HepG2 (cell line): ENCODE results near the gene PDZD7. TPM values are rescaled to one million over a fixed set of nuclear protein-coding genes. Genes with fewer than 3 reads are reported as not detected.

Experiments
- GTF2F1 ChIP-seq: fragments of 150-350 bp; IDR thresholded peaks from 2 replicates; pipeline ENCODE4 v1.6.1; 2014; ENCODE audit warnings: low read length
- HMGXB4 ChIP-seq, 2 experiments: sonication (generic) in 1 of 2; formaldehyde crosslinking in 1 of 2; IDR thresholded peaks; 2 replicates each; pipeline versions ENCODE4 v1.4.0 to v1.6.1; 2018 to 2020; ENCODE audit warnings: missing genetic modification reagents in 2 of 2, borderline replicate concordance in 1 of 2, low read depth in 1 of 2, mild to moderate bottlenecking in 1 of 2, missing biosample characterization in 1 of 2
- IRF1 ChIP-seq: sonication (generic); formaldehyde crosslinking; IDR thresholded peaks from 2 replicates; pipeline ENCODE4 v1.4.0; 2020; ENCODE audit warnings: low read depth, mild to moderate bottlenecking, missing genetic modification reagents
- MXI1 ChIP-seq: IDR thresholded peaks from 3 replicates; pipeline ENCODE4 v1.6.1; 2012; ENCODE audit warnings: low read depth, low read length, inconsistent platforms, borderline replicate concordance
- SAP130 ChIP-seq: IDR thresholded peaks from 2 replicates; pipeline ENCODE4 v1.6.1; 2016; ENCODE audit warnings: low read depth
- TFDP1 ChIP-seq: IDR thresholded peaks from 2 replicates; pipeline ENCODE4 v1.6.1; 2016; ENCODE audit warnings: missing compliant biosample characterization, missing genetic modification reagents, borderline replicate concordance
- ZFY ChIP-seq: sonication (generic); formaldehyde crosslinking; IDR thresholded peaks from 2 replicates; pipeline ENCODE4 v1.4.0; 2020; ENCODE audit warnings: missing genetic modification reagents
- ZFYVE20 ChIP-seq: sonication (generic); formaldehyde crosslinking; IDR thresholded peaks from 2 replicates; pipeline ENCODE4 v1.8.0; 2023; ENCODE audit warnings: low read depth, mild to moderate bottlenecking, moderate library complexity, missing genetic modification reagents, borderline replicate concordance
- ZKSCAN8 ChIP-seq: IDR thresholded peaks from 2 replicates; pipeline ENCODE4 v1.6.1; 2016; ENCODE audit warnings: borderline replicate concordance, missing genetic modification reagents, missing compliant biosample characterization
- ZNF263 ChIP-seq: sonication (generic); formaldehyde crosslinking; IDR thresholded peaks from 2 replicates; pipeline ENCODE4 v1.4.0; 2020; ENCODE audit warnings: missing genetic modification reagents
- ZNF317 ChIP-seq: sonication (generic); formaldehyde crosslinking; IDR thresholded peaks from 2 replicates; pipeline ENCODE4 v1.5.0; 2020; ENCODE audit warnings: mild to moderate bottlenecking, missing genetic modification reagents
- ZNF543 ChIP-seq: sonication (generic); formaldehyde crosslinking; IDR thresholded peaks from 2 replicates; pipeline ENCODE4 v1.4.0; 2020; ENCODE audit warnings: mild to moderate bottlenecking, missing genetic modification reagents
- ZNF574 ChIP-seq: sonication (generic); formaldehyde crosslinking; IDR thresholded peaks from 2 replicates; pipeline ENCODE4 v1.4.0; 2020; ENCODE audit warnings: missing genetic modification reagents
- ZNF746 ChIP-seq: sonication (generic); formaldehyde crosslinking; IDR thresholded peaks from 2 replicates; pipeline ENCODE4 v1.8.0; 2022; ENCODE audit warnings: mild to moderate bottlenecking, missing genetic modification reagents
- ZNF800 ChIP-seq: sonication (generic); formaldehyde crosslinking; IDR thresholded peaks from 2 replicates; pipeline ENCODE4 v1.4.0; 2020; ENCODE audit warnings: missing genetic modification reagents
- ZNF878 ChIP-seq: sonication (generic); formaldehyde crosslinking; IDR thresholded peaks from 2 replicates; pipeline ENCODE4 v1.8.1; 2023; ENCODE audit warnings: mild to moderate bottlenecking, missing genetic modification reagents, moderate library complexity
- ZNF883 ChIP-seq: sonication (generic); formaldehyde crosslinking; IDR thresholded peaks from 2 replicates; pipeline ENCODE4 v1.5.1; 2020; ENCODE audit warnings: mild to moderate bottlenecking, missing genetic modification reagents; ENCODE audit errors: not compliant biosample characterization
- polyA plus RNA-seq, 8 experiments: library from polyadenylated mRNA; depleted of rRNA in 3 of 8; stranded (reverse) in 7 of 8; unstranded in 1 of 8; fragments of >200 nt; fragmentation: Illumina TruSeq in 4 of 8; extraction: Trizol in 4 of 8; gene quantifications; 2 replicates each; pipeline versions ENCODE4 v1.2.1 to v1.2.3, GENCODE V29; 2011 to 2016; ENCODE audit warnings: low read depth in 4 of 8, missing spikeins in 1 of 8, mixed read lengths in 1 of 8; ENCODE audit not compliant: insufficient read depth in 1 of 8
- total RNA-seq, 5 experiments: library from RNA; depleted of rRNA; stranded (reverse); fragments of >200 nt; fragmentation: Illumina TruSeq; extraction: Trizol; gene quantifications; 2 replicates each; pipeline ENCODE4 v1.2.3, GENCODE V29; 2016; ENCODE audit warnings: low read depth in 1 of 5

Gene PDZD7
- total and polyA plus RNA-seq, 2 of the 13 experiments (the other 11 are each of a cell fraction or from before 2014, with no cell fraction given), result 0.58 to 0.73 TPM

GRCh38 chr10:100970914-100971811, 59.8 kb downstream of the PDZD7 start (continued):
- TF ChIP-seq ZFYVE20 (CRISPR knock-in tag) (0 out of 2 replicates have a peak, but pooled peaks have one; percentile 10), HMGXB4 (CRISPR knock-in tag; IDR thresholded peaks at IDR 0.05; ENCODE audit: borderline replicate concordance in 1 of 2, low read depth in 1 of 2) (peak in 1 of 2 experiments; percentile 89; a peak in 2 of 4 replicates), ZNF574 (CRISPR knock-in tag) (peak; percentile 88), MXI1 (peak; percentile 74; the same call in 1 of the 3 replicates), ZNF883 (CRISPR knock-in tag) (no peak), ZNF800 (CRISPR knock-in tag) (no peak), SAP130 (peak; percentile 99), ZNF878 (CRISPR knock-in tag) (peak; percentile 96), ZNF746 (CRISPR knock-in tag) (peak; percentile 91), GTF2F1 (no peak), ZFY (CRISPR knock-in tag) (0 out of 2 replicates have a peak, but pooled peaks have one; percentile 30), IRF1 (CRISPR knock-in tag) (peak; percentile 12; the same call in 1 of the 2 replicates), TFDP1 (CRISPR knock-in tag) (peak; percentile 48; the same call in 1 of the 2 replicates), ZNF263 (CRISPR knock-in tag) (peak; percentile 100), ZNF543 (0 out of 2 replicates have a peak, but pooled peaks have one; percentile 66), ZNF317 (peak; percentile 71; the same call in 1 of the 2 replicates), ZKSCAN8 (CRISPR knock-in tag) (peak; percentile 93; the same call in 1 of the 2 replicates)
